VCaP (cell line): Measurements from ENCODE around the gene MYLK.
A peak's percentile ranks its signal among the peaks of the same experiment; 100 is the strongest.

Experiments
- H3K27ac ChIP-seq: fragments of 450-650 bp; 2 replicates; pipeline ENCODE4 v1.5.1; 2017
- TF ChIP-seq, protein P1 (sequence below): fragments of 450-650 bp; conservative IDR thresholded peaks from 2 replicates; pipeline ENCODE4 v1.5.1; 2017; ENCODE audit warnings: mild to moderate bottlenecking, moderate library complexity

The MYLK gene

GRCh38 chr3:123813876-123814275 is 70.3 kb downstream of the MYLK start:
- H3K27ac ChIP-seq: no peak overlapping the region
- TF ChIP-seq, protein P1, sequence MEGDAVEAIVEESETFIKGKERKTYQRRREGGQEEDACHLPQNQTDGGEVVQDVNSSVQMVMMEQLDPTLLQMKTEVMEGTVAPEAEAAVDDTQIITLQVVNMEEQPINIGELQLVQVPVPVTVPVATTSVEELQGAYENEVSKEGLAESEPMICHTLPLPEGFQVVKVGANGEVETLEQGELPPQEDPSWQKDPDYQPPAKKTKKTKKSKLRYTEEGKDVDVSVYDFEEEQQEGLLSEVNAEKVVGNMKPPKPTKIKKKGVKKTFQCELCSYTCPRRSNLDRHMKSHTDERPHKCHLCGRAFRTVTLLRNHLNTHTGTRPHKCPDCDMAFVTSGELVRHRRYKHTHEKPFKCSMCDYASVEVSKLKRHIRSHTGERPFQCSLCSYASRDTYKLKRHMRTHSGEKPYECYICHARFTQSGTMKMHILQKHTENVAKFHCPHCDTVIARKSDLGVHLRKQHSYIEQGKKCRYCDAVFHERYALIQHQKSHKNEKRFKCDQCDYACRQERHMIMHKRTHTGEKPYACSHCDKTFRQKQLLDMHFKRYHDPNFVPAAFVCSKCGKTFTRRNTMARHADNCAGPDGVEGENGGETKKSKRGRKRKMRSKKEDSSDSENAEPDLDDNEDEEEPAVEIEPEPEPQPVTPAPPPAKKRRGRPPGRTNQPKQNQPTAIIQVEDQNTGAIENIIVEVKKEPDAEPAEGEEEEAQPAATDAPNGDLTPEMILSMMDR: no peak

- no peak overlapping the region for H3K27ac ChIP-seq
- TF ChIP-seq, protein P1: no peak
Observed at GRCh38 chr3:123809597-123809996, 74.5 kb downstream of the MYLK start.

DNA sequence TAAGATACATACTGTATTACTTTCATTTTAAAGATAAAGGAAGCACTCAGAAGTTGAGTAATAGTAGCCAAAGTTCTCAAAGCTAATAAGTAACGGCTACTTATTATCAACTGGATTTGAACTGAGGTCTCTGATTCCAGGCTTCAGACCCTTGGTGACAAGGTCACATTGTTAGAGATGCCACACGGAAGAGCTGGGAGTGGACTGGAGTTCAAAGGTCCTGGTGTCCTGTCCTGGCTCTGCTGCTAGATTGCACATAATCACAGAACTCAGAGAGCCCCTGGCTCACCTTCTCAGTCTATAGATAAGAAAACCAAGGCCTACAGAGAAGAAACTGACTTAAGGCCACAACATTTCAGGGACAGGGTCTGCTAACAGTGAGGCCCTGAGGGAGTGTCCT is 75.3 kb downstream of the MYLK start:
- TF ChIP-seq, protein P1: no peak
- no peak overlapping the region for H3K27ac ChIP-seq

- peak overlapping the region; percentile 41 for H3K27ac ChIP-seq
- TF ChIP-seq, protein P1: no peak
Observed at GRCh38 chr3:123807820-123808219, 76.3 kb downstream of the MYLK start.

GRCh38 chr3:123805504-123805903 is 78.6 kb downstream of the MYLK start:
- TF ChIP-seq, protein P1: no peak
- no peak overlapping the region for H3K27ac ChIP-seq

- H3K27ac ChIP-seq: no peak overlapping the region
- TF ChIP-seq, protein P1: no peak
Observed at GRCh38 chr3:123805101-123805500, 79.0 kb downstream of the MYLK start.

GRCh38 chr3:123804676-123805075 is 79.5 kb downstream of the MYLK start:
- no peak overlapping the region for H3K27ac ChIP-seq
- TF ChIP-seq, protein P1: no peak

GRCh38 chr3:123803521-123803920 is 80.6 kb downstream of the MYLK start:
- no peak overlapping the region for H3K27ac ChIP-seq
- TF ChIP-seq, protein P1: no peak
